CD4-positive, alpha-beta T cell (primary cell): Measurements from ENCODE around the gene TMC4. TPM values are rescaled to one million over a fixed set of nuclear protein-coding genes. Genes with fewer than 3 reads are reported as not detected.
A peak's percentile ranks its signal among the peaks of the same experiment; 100 is the strongest.

Experiments
- ATAC-seq: fragments of 200-7000 bp; cut with Tn5 transposase; one replicate; pipeline ENCODE4 v1.10.0; 2022; ENCODE audit warnings: mild to moderate bottlenecking; ENCODE audit not compliant: poor library complexity
- CTCF ChIA-PET: fragments of 350-600 bp; sonication (Branson Sonifier 250); formaldehyde crosslinking; loops from one replicate; lab custom pipeline; 2021; ENCODE audit warnings: antibody characterized with exemption, inconsistent platforms; lab: Charles Lee
- POLR2A ChIA-PET: fragments of 350-600 bp; sonication (Branson Sonifier 250); formaldehyde crosslinking; loops from one replicate; lab custom pipeline; 2021; ENCODE audit warnings: antibody characterized with exemption, inconsistent platforms; lab: Charles Lee
- DNase-seq, 14 experiments: peaks; one replicate each; pipeline ENCODE4 v3.0.0-alpha.2; 2013 to 2020; ENCODE audit warnings: mixed read lengths in 2 of 14
- H3K27ac ChIP-seq, 2 donors: one replicate each; pipeline versions ENCODE4 v1.5.1 to v1.7.0; 2013; ENCODE audit warnings: low read length in 2 of 2, low read depth in 1 of 2, mild to moderate bottlenecking in 1 of 2
- H3K27me3 ChIP-seq, 2 experiments: 1 replicate in 1 of 2; 2 replicates in 1 of 2; pipeline versions ENCODE4 v1.6.1 to v1.7.0; 2013; ENCODE audit warnings: low read length in 2 of 2, control low read depth in 1 of 2, mild to moderate bottlenecking in 1 of 2, moderate library complexity in 1 of 2; ENCODE audit not compliant: insufficient read depth in 2 of 2, control insufficient read depth in 1 of 2
- H3K36me3 ChIP-seq: one replicate; pipeline ENCODE4 v1.6.1; 2013; ENCODE audit warnings: low read length, control low read depth; ENCODE audit not compliant: insufficient read depth
- H3K4me1 ChIP-seq: one replicate; pipeline ENCODE4 v1.6.1; 2013; ENCODE audit warnings: low read length, control low read depth; ENCODE audit not compliant: insufficient read depth
- H3K4me3 ChIP-seq: one replicate; pipeline ENCODE4 v1.5.1; 2013; ENCODE audit warnings: mild to moderate bottlenecking, low read length, moderate library complexity
- H3K9me3 ChIP-seq, 2 experiments: 1 replicate in 1 of 2; 2 replicates in 1 of 2; pipeline versions ENCODE4 v1.6.1 to v1.7.0; 2013; ENCODE audit warnings: low read length in 2 of 2, mild to moderate bottlenecking in 2 of 2, control low read depth in 1 of 2, moderate library complexity in 1 of 2; ENCODE audit not compliant: control insufficient read depth in 1 of 2, insufficient read depth in 1 of 2
- H3K27ac Mint-ChIP-seq: one replicate; pipeline ENCODE4 v1.8.0; 2020; ENCODE audit warnings: mixed read lengths
- H3K27me3 Mint-ChIP-seq: one replicate; pipeline ENCODE4 v1.8.0; 2021; ENCODE audit warnings: mixed read lengths
- H3K36me3 Mint-ChIP-seq: one replicate; pipeline ENCODE4 v1.8.0; 2021; ENCODE audit warnings: low read depth, mixed read lengths
- H3K4me1 Mint-ChIP-seq: one replicate; pipeline ENCODE4 v1.8.0; 2021; ENCODE audit warnings: low read depth, mixed read lengths
- H3K4me3 Mint-ChIP-seq: one replicate; pipeline ENCODE4 v1.8.0; 2020; ENCODE audit warnings: mild to moderate bottlenecking, mixed read lengths
- H3K9me3 Mint-ChIP-seq: one replicate; pipeline ENCODE4 v1.8.0; 2020; ENCODE audit warnings: mixed read lengths
- CTCF ChIP-seq: fragments of 200-600 bp; IDR thresholded peaks from one replicate; pipeline ENCODE4 v1.8.0; 2022; ENCODE audit warnings: antibody characterized with exemption, mild to moderate bottlenecking
- intact Hi-C, 2 experiments: fragments of 100-400 bp; cut with DNase I in 1 of 2; cut with micrococcal nuclease in 1 of 2; formaldehyde crosslinking; loops; one replicate each; pipeline versions ENCODE4 v1.15.1 to v1.9.0; 2023 to 2025; cut with DNase I, micrococcal nuclease
- total RNA-seq, 174 experiments: library from RNA in 2 of 174; stranded (reverse) in 2 of 174; gene quantifications; one replicate each; pipeline ENCODE4 v1.2.3 and lab custom pipeline; 2021 to 2026

The TMC4 gene
- total RNA-seq, 2 experiments from 2014 or later: 0.84 to 1.5 TPM

- peak in 1 of 14 experiments; percentile 17 for DNase-seq
- H3K4me1 Mint-ChIP-seq: peaks cover 82% of the 10 kb centered on the region
- H3K27ac Mint-ChIP-seq: peak overlapping the region; percentile 84
- H3K36me3 Mint-ChIP-seq: peaks cover 69% of the 10 kb centered on the region
- CTCF ChIA-PET: no interaction called here
- no peak for ATAC-seq
- Histone ChIP-seq H3K4me1 (peaks cover 96% of the 10 kb centered on the region), H3K27ac (no peak overlapping the region), H3K27me3 (no peaks in the 10 kb centered on the region), H3K9me3 (no peaks in the 10 kb centered on the region), H3K36me3 (peaks cover 62% of the 10 kb centered on the region), H3K4me3 (no peak overlapping the region)
- H3K27me3 Mint-ChIP-seq: no peaks in the 10 kb centered on the region
- TF ChIP-seq CTCF: no peak
- no peaks in the 10 kb centered on the region for H3K9me3 Mint-ChIP-seq
- POLR2A ChIA-PET: interaction anchor here (8.7 kb wide), 1 partner anchor 17 kb away, joined by 75 read pairs; the partner anchor contains the start of genes MBOAT7 and TSEN34
- intact Hi-C loops: loop anchor here in 1 of 2 experiments (10.0 kb wide), 1 partner anchor 258 kb away; the partner anchor contains the start of gene LENG9
- H3K4me3 Mint-ChIP-seq: no peak overlapping the region
Measured at GRCh38 chr19:54206831-54207177, 33.8 kb upstream of the TMC4 start.

- Histone ChIP-seq H3K36me3 (peaks cover 68% of the 10 kb centered on the region), H3K27ac (no peak overlapping the region), H3K4me3 (no peak overlapping the region), H3K27me3 (no peaks in the 10 kb centered on the region), H3K4me1 (peaks cover 99% of the 10 kb centered on the region), H3K9me3 (no peaks in the 10 kb centered on the region)
- ATAC-seq (no peak), DNase-seq (no peak)
- Mint-ChIP-seq H3K4me1 (peaks cover 86% of the 10 kb centered on the region), H3K27ac (peak overlapping the region; percentile 84), H3K9me3 (no peaks in the 10 kb centered on the region), H3K27me3 (no peaks in the 10 kb centered on the region), H3K4me3 (no peak overlapping the region), H3K36me3 (peaks cover 73% of the 10 kb centered on the region)
- ChIA-PET CTCF (no interaction called here), POLR2A (interaction anchor here (8.7 kb wide), 1 partner anchor 16 kb away, joined by 75 read pairs; the partner anchor contains the start of genes MBOAT7 and TSEN34)
- TF ChIP-seq CTCF: no peak
- intact Hi-C loops: loop anchor here in 1 of 2 experiments (10.0 kb wide), 1 partner anchor 259 kb away; the partner anchor contains the start of gene LENG9
Measured at GRCh38 chr19:54206030-54206830, 33.3 kb upstream of the TMC4 start.

- Histone ChIP-seq H3K9me3 (no peaks in the 10 kb centered on the region), H3K27ac (no peak overlapping the region), H3K4me3 (no peak overlapping the region), H3K27me3 (no peaks in the 10 kb centered on the region), H3K4me1 (peaks cover 96% of the 10 kb centered on the region), H3K36me3 (peaks cover 69% of the 10 kb centered on the region)
- CTCF ChIA-PET: no interaction called here
- POLR2A ChIA-PET: interaction anchor here (8.7 kb wide), 1 partner anchor 15 kb away, joined by 75 read pairs; the partner anchor contains the start of genes MBOAT7 and TSEN34
- Mint-ChIP-seq H3K27ac (peak overlapping the region; percentile 10), H3K9me3 (no peaks in the 10 kb centered on the region), H3K4me3 (peak overlapping the region; percentile 50), H3K27me3 (no peaks in the 10 kb centered on the region), H3K36me3 (peaks cover 81% of the 10 kb centered on the region), H3K4me1 (peaks cover 83% of the 10 kb centered on the region)
- intact Hi-C loops: loop anchor here in 1 of 2 experiments (5.0 to 10.0 kb wide), 2 partner anchors 88 to 260 kb away; partner anchors contain the start of genes LENG9, PRPF31 and TFPT
- TF ChIP-seq CTCF: no peak
- ATAC-seq (no peak), DNase-seq (no peak)
Measured at GRCh38 chr19:54204767-54205468, 32.0 kb upstream of the TMC4 start.
